ENCODE data around the gene PPP1R18. TPM values are rescaled to one million over a fixed set of nuclear protein-coding genes. Genes with fewer than 3 reads are reported as not detected.

The PPP1R18 gene
- total and polyA plus RNA-seq, 9 of the 15 experiments (the other 6 are each of a cell fraction or from before 2014, with no cell fraction given), result 12.0 to 99.2 (median 42.6) TPM

DNA sequence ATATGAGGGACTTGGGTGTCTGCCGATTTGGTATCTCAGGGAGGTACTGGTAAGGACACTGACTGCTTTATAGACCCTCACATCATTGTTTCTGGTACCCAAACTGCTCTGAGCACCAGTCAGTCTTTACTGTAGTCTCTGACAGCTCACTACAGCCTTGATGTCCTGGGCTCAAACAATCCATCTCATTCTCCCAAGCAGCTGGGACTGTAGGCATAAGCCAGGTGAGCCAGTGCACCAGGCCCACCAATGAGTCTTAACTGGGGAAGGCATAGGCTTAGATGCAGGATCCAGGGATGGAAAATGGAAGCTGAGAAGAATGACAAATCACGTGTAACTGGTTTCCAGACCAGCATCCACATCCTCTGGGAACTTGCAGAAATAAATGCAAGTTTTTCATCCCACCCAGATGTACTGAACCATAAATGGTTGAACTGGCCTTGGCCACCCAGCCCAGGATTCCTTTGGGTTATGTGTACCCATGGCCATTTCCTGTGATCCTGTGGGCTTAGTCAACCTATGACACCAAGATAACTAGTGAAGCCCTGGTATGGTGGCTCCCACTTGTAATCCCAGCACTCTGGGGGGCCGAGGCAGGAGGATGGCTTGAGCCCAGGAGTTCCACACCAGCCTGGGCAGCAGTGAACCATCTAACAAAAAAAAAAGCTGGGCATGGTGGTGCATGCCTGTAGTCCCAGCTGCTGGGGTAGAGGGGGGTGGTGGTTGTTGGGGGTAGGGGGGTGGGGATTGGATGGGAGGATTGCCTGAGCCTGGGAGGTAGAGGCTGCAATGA is 39.5 kb upstream of the PPP1R18 start (continued):
- TF ChIP-seq ETV6 (IDR thresholded peaks at IDR 0.05; ENCODE audit: borderline replicate concordance in 1 of 2, low read depth in 2 of 2, low read length in 1 of 2) (no peak; a peak in 1 of 4 replicates), ETV6 (CRISPR knock-in tag; IDR thresholded peaks at IDR 0.05; ENCODE audit: borderline replicate concordance) (no peak), RBFOX2 (IDR thresholded peaks at IDR 0.05; ENCODE audit: low read depth, low read length) (no peak), TBL1XR1 (IDR thresholded peaks at IDR 0.05; ENCODE audit: low read length in 2 of 2) (no peak), PURB (CRISPR knock-in tag; IDR thresholded peaks at IDR 0.05; ENCODE audit: low read depth) (no peak), DPF2 (IDR thresholded peaks at IDR 0.05) (no peak), ZNF75A (CRISPR knock-in tag; IDR thresholded peaks at IDR 0.05) (peak; percentile 61; the same call in 1 of the 2 replicates), BMI1 (IDR thresholded peaks at IDR 0.05; ENCODE audit: low read length) (no peak), SAFB2 (IDR thresholded peaks at IDR 0.05; ENCODE audit: borderline replicate concordance, low read depth, low read length, severe bottlenecking) (no peak), CBX1 (IDR thresholded peaks at IDR 0.05; ENCODE audit: low read depth) (peak; percentile 48; the same call in 1 of the 2 replicates), BDP1 (IDR thresholded peaks at IDR 0.05; ENCODE audit: insufficient read depth, insufficient read length) (no peak), ELF4 (CRISPR knock-in tag; IDR thresholded peaks at IDR 0.05) (peak; percentile 65; the same call in 1 of the 2 replicates)
- TF ChIP-seq, protein P1, sequence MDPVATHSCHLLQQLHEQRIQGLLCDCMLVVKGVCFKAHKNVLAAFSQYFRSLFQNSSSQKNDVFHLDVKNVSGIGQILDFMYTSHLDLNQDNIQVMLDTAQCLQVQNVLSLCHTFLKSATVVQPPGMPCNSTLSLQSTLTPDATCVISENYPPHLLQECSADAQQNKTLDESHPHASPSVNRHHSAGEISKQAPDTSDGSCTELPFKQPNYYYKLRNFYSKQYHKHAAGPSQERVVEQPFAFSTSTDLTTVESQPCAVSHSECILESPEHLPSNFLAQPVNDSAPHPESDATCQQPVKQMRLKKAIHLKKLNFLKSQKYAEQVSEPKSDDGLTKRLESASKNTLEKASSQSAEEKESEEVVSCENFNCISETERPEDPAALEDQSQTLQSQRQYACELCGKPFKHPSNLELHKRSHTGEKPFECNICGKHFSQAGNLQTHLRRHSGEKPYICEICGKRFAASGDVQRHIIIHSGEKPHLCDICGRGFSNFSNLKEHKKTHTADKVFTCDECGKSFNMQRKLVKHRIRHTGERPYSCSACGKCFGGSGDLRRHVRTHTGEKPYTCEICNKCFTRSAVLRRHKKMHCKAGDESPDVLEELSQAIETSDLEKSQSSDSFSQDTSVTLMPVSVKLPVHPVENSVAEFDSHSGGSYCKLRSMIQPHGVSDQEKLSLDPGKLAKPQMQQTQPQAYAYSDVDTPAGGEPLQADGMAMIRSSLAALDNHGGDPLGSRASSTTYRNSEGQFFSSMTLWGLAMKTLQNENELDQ (CRISPR knock-in tag; IDR thresholded peaks at IDR 0.05; ENCODE audit: borderline replicate concordance), result no peak
- TF ChIP-seq, protein P2, sequence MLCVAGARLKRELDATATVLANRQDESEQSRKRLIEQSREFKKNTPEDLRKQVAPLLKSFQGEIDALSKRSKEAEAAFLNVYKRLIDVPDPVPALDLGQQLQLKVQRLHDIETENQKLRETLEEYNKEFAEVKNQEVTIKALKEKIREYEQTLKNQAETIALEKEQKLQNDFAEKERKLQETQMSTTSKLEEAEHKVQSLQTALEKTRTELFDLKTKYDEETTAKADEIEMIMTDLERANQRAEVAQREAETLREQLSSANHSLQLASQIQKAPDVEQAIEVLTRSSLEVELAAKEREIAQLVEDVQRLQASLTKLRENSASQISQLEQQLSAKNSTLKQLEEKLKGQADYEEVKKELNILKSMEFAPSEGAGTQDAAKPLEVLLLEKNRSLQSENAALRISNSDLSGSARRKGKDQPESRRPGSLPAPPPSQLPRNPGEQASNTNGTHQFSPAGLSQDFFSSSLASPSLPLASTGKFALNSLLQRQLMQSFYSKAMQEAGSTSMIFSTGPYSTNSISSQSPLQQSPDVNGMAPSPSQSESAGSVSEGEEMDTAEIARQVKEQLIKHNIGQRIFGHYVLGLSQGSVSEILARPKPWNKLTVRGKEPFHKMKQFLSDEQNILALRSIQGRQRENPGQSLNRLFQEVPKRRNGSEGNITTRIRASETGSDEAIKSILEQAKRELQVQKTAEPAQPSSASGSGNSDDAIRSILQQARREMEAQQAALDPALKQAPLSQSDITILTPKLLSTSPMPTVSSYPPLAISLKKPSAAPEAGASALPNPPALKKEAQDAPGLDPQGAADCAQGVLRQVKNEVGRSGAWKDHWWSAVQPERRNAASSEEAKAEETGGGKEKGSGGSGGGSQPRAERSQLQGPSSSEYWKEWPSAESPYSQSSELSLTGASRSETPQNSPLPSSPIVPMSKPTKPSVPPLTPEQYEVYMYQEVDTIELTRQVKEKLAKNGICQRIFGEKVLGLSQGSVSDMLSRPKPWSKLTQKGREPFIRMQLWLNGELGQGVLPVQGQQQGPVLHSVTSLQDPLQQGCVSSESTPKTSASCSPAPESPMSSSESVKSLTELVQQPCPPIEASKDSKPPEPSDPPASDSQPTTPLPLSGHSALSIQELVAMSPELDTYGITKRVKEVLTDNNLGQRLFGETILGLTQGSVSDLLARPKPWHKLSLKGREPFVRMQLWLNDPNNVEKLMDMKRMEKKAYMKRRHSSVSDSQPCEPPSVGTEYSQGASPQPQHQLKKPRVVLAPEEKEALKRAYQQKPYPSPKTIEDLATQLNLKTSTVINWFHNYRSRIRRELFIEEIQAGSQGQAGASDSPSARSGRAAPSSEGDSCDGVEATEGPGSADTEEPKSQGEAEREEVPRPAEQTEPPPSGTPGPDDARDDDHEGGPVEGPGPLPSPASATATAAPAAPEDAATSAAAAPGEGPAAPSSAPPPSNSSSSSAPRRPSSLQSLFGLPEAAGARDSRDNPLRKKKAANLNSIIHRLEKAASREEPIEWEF (CRISPR knock-in tag; IDR thresholded peaks at IDR 0.05), result no peak
- TF ChIP-seq, protein P3, sequence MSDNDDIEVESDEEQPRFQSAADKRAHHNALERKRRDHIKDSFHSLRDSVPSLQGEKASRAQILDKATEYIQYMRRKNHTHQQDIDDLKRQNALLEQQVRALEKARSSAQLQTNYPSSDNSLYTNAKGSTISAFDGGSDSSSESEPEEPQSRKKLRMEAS (CRISPR knock-in tag; IDR thresholded peaks at IDR 0.05), result peak; percentile 27; the same call in 1 of the 2 replicates
- TF ChIP-seq, protein P4, sequence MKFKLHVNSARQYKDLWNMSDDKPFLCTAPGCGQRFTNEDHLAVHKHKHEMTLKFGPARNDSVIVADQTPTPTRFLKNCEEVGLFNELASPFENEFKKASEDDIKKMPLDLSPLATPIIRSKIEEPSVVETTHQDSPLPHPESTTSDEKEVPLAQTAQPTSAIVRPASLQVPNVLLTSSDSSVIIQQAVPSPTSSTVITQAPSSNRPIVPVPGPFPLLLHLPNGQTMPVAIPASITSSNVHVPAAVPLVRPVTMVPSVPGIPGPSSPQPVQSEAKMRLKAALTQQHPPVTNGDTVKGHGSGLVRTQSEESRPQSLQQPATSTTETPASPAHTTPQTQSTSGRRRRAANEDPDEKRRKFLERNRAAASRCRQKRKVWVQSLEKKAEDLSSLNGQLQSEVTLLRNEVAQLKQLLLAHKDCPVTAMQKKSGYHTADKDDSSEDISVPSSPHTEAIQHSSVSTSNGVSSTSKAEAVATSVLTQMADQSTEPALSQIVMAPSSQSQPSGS (CRISPR knock-in tag; IDR thresholded peaks at IDR 0.05), result no peak
- TF ChIP-seq, protein P5, sequence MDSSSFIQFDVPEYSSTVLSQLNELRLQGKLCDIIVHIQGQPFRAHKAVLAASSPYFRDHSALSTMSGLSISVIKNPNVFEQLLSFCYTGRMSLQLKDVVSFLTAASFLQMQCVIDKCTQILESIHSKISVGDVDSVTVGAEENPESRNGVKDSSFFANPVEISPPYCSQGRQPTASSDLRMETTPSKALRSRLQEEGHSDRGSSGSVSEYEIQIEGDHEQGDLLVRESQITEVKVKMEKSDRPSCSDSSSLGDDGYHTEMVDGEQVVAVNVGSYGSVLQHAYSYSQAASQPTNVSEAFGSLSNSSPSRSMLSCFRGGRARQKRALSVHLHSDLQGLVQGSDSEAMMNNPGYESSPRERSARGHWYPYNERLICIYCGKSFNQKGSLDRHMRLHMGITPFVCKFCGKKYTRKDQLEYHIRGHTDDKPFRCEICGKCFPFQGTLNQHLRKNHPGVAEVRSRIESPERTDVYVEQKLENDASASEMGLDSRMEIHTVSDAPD (CRISPR knock-in tag; IDR thresholded peaks at IDR 0.05), result no peak
